Nephron (organoid): ENCODE data around the gene TMEM181.

Experiments used
- H3K27ac Mint-ChIP-seq, 3 experiments: 2 replicates each; pipeline ENCODE4 v1.8.0; 2020; ENCODE audit warnings: mixed read lengths in 3 of 3, mild to moderate bottlenecking in 2 of 3, moderate library complexity in 1 of 3
- H3K27me3 Mint-ChIP-seq: 2 replicates; pipeline ENCODE4 v1.8.0; 2021; ENCODE audit warnings: low read depth, mild to moderate bottlenecking, moderate library complexity, mixed read lengths
- H3K36me3 Mint-ChIP-seq: 2 replicates; pipeline ENCODE4 v1.8.0; 2020; ENCODE audit warnings: low read depth, mixed read lengths
- H3K4me1 Mint-ChIP-seq: 2 replicates; pipeline ENCODE4 v1.8.0; 2020; ENCODE audit warnings: mixed read lengths
- H3K4me3 Mint-ChIP-seq, 3 experiments: 2 replicates each; pipeline ENCODE4 v1.8.0; 2020; ENCODE audit warnings: mild to moderate bottlenecking in 3 of 3, mixed read lengths in 3 of 3, moderate library complexity in 2 of 3
- H3K9me3 Mint-ChIP-seq: 2 replicates; pipeline ENCODE4 v1.8.0; 2020; ENCODE audit warnings: mixed read lengths
- TF ChIP-seq, protein P1 (sequence below), 3 experiments: fragments of 200-600 bp; sonication (generic); IDR thresholded peaks; one replicate each; pipeline ENCODE4 v1.5.0; 2021; ENCODE audit warnings: antibody characterized with exemption in 3 of 3; ENCODE audit not compliant: unreplicated experiment in 3 of 3

Gene TMEM181

DNA sequence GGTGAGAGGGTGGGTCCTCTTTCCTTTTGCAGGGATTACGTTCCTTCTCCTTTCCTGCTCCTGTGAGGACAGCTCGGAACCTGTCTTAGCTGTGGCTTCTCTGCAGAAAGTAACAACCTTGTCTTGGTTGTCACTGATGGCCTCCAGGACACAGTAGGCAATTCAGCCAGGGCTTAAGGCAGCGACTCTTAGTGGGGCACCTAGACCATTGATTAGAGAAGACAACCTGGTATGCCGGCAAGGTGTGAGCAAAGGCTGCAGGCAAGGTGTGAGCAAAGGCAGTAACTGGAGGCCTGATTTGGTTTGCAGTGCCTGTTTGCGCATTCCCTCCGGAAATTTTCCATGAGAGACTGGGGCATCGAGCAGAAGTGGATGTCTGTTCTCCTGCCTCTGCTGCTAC lies 47.0 kb downstream of the TMEM181 start:
- Mint-ChIP-seq H3K9me3 (no peaks in the 10 kb centered on the region), H3K36me3 (peaks cover 36% of the 10 kb centered on the region), H3K27me3 (no peaks in the 10 kb centered on the region), H3K4me3 (no peak overlapping the region), H3K27ac (no peak overlapping the region), H3K4me1 (peaks cover 7% of the 10 kb centered on the region)
- TF ChIP-seq, protein P1, sequence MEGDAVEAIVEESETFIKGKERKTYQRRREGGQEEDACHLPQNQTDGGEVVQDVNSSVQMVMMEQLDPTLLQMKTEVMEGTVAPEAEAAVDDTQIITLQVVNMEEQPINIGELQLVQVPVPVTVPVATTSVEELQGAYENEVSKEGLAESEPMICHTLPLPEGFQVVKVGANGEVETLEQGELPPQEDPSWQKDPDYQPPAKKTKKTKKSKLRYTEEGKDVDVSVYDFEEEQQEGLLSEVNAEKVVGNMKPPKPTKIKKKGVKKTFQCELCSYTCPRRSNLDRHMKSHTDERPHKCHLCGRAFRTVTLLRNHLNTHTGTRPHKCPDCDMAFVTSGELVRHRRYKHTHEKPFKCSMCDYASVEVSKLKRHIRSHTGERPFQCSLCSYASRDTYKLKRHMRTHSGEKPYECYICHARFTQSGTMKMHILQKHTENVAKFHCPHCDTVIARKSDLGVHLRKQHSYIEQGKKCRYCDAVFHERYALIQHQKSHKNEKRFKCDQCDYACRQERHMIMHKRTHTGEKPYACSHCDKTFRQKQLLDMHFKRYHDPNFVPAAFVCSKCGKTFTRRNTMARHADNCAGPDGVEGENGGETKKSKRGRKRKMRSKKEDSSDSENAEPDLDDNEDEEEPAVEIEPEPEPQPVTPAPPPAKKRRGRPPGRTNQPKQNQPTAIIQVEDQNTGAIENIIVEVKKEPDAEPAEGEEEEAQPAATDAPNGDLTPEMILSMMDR (IDR thresholded peaks at IDR 0.05; ENCODE audit: unreplicated experiment in 3 of 3): no peak

DNA sequence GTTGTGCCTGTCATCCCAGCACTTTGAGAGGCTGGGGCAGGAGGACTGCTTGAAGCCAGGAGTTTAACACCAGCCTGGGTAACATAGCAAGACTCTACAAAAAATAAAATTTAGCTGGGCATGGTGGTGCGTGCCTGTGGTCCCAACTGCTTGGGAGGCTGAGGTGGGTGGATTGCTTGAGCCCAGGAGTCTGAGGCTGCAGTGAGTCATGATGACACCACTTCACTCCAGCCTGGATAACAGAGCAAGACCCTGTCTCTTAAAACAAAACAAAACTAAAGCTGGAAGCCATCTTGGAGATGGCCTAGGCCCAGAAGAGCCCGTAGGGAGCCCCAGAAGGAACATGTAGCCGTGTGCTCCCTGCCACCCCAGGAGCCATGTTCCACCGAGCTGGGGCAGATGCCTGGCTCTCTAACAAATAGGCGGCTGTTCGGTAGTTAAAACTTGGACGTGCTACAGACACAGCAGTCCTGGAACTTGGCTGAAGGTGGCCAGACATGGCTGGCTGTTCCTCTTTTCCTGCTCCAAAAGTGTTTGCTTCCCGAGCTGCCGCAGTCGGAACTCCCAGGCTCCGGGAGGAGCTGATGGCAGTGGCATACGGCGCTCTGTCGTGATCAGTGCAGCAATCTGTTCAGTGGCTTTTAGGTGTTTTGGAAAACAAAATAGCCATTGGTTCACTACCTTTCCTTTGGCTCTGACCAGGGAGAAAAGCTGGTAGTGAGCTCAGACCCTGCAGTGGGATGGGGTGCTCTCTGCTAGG lies 47.7 kb downstream of the TMEM181 start:
- Mint-ChIP-seq H3K27me3 (no peaks in the 10 kb centered on the region), H3K9me3 (no peaks in the 10 kb centered on the region), H3K4me1 (peaks cover 11% of the 10 kb centered on the region), H3K27ac (no peak overlapping the region), H3K36me3 (peaks cover 36% of the 10 kb centered on the region), H3K4me3 (no peak overlapping the region)
- TF ChIP-seq, protein P1 (IDR thresholded peaks at IDR 0.05; ENCODE audit: unreplicated experiment in 3 of 3): no peak

DNA sequence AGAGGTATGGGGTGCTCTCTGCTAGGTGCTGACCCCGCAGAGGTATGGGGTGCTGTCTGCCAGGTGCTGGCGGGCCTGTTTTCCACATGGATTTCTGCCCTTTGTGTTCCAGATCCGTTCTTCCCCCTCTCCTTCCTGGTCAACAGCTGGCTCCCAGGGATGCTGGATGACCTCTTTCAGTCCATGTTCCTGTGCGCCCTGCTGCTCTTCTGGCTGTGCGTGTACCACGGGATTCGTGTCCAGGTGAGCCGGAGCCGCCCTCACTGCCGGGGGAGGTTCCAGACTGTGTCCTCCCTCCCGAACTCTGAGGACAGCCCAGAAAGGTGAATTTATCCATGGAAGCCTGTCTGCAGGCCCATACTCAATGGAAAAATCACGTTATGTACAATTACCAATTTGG lies 48.3 kb downstream of the TMEM181 start:
- Mint-ChIP-seq H3K9me3 (no peaks in the 10 kb centered on the region), H3K27me3 (no peaks in the 10 kb centered on the region), H3K27ac (no peak overlapping the region), H3K36me3 (peaks cover 31% of the 10 kb centered on the region), H3K4me1 (peaks cover 11% of the 10 kb centered on the region), H3K4me3 (no peak overlapping the region)
- TF ChIP-seq, protein P1 (IDR thresholded peaks at IDR 0.05; ENCODE audit: unreplicated experiment in 3 of 3): no peak

DNA sequence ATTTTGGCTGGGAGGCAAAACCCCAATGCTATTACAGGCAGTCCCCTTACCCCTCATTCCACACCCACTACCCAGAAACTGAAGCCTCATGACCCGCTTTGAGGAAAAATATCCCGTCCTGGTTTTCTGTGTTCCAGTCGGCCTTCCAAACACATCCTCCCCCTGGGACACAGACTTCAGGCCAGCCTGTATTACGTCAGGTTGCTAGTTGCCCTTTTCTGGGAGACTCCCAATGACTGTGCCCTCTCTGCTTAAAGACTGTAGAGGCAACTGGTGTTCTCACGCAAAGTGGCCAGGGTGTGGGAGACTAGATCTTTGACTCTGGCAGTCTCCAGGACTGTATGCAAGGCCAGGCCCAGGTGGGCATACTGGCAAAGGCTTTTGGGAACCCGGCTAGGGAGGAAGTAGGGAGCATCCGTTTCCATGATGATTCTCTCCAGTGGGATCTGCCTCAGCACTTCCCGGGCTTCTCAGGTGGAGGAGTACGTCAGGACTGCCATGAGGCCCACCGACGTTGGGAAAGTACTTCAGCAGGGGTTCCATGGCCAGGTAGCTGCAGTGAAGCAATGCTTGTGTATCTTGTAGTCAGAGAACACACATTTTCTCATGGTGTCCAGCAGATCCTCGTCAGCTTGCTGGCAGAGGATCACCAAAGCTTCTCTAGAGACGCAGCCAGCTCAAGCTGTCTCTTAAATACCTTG lies 49.7 kb downstream of the TMEM181 start:
- peaks cover 37% of the 10 kb centered on the region for H3K36me3 Mint-ChIP-seq
- H3K27ac Mint-ChIP-seq: no peak overlapping the region
- H3K27me3 Mint-ChIP-seq: no peaks in the 10 kb centered on the region
- peaks cover 11% of the 10 kb centered on the region for H3K4me1 Mint-ChIP-seq
- H3K9me3 Mint-ChIP-seq: no peaks in the 10 kb centered on the region
- no peak overlapping the region for H3K4me3 Mint-ChIP-seq
- TF ChIP-seq, protein P1 (IDR thresholded peaks at IDR 0.05; ENCODE audit: unreplicated experiment in 3 of 3): no peak

DNA sequence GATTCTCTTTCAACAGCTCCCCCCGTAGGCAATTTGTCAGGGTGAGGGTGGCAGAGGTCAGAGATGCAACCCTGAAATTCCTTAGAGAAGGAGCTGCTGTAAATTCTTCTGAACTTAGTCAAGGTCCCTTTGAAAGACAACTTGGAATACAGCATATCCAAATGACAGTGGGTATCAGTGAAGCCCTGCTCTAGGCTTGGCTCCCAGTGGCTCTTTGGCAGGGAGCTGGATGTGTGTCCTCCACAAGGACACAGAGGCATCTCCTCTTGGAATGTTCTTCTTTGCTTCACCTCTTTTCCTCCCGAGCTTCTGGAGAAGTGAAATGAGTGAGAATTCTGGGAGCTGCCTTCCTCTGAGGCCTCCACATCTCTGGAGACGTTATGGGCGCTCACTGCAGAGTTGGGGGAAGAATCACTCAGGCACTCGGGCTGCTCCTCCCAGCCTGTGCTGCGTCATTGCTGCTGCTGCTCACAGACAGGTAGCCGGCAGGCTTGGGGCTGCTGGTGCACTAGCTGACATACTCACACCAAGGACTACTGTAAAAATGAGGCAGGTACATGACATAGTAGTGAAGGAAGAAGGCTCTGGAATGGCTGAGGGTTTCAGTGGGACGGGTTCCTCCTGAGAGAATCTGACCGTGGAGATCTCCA lies 50.6 kb downstream of the TMEM181 start:
- H3K9me3 Mint-ChIP-seq: no peaks in the 10 kb centered on the region
- TF ChIP-seq, protein P1 (IDR thresholded peaks at IDR 0.05; ENCODE audit: unreplicated experiment in 3 of 3): no peak
- H3K4me3 Mint-ChIP-seq: no peak overlapping the region
- peaks cover 11% of the 10 kb centered on the region for H3K4me1 Mint-ChIP-seq
- no peaks in the 10 kb centered on the region for H3K27me3 Mint-ChIP-seq
- H3K36me3 Mint-ChIP-seq: peaks cover 42% of the 10 kb centered on the region
- H3K27ac Mint-ChIP-seq: no peak overlapping the region
